Measurements from ENCODE around the gene CPNE7. TPM values are rescaled to one million over a fixed set of nuclear protein-coding genes. Genes with fewer than 3 reads are reported as not detected.

CPNE7 gene
- 6.1 and 34.4 TPM in 2 replicates for total RNA-seq

DNA sequence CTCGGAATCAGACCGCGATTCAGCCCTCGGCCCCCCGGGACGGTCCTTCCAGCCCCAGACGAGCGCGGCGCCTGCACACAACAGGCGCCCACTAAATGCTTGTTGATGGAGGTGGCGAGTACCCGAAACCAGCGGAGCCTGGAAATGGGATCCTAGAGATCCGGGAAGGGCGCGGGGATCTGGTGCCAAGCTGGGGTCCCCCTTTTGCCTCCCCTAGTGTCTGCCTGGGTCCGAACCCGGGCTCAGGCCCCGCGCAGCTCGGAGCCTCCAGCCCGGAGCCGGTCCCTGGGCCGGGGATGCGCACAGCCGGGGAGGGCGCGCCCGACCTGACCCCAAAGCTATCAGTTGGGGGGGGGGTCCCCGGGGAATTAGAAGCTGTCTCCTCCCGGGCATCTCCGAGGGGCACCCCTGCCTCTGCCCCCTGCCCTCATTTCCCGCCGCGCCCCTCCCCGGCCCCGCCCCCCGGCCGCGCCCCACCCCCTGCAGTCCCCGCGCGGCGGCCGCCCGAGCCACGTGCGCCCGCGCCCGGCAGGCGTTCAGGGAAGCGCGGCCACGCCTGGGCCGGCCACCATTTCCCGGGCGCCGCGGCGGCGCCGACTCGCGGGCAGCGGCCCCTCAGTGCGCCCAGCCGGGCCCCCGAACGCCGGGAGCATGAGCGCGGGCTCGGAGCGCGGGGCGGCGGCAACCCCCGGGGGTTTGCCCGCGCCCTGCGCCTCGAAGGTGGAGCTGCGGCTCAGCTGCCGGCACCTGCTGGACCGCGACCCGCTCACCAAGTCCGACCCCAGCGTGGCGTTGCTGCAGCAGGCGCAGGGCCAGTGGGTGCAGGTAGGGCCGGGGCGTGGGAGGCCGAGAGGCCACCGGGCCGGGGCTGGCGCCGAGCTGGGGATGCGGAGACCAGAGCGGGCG, at the start of gene CPNE7:
Gene CPNE7 (plus strand): TSS at position 512 of the 906 bp plus-strand sequence. CDS start 140 bp downstream, at position 652.
- DNase-seq (ENCODE audit: extremely low read depth, low read depth, low spot score) = no peak

DNA sequence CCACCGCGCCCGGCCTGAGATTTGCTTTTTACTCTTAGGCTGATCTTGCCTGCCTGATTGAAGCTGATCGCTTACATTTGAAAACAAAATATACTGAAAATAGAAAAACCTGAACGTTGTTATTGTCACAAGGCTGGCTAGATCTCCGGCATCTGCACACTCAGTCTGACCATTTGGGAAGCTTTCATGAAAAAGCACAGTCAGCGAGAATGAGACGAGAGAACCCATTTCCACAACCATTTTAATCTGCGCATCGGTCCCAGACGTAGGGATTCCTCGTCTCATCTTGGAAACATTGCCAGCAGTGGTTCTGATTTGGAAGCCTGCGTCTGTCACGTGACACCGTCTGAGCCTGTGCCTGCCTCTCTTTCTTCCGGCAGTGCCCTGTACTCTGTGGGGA, 46.5 kb upstream of the CPNE7 start:
- no peak for DNase-seq (ENCODE audit: extremely low read depth, low read depth, low spot score)

DNA sequence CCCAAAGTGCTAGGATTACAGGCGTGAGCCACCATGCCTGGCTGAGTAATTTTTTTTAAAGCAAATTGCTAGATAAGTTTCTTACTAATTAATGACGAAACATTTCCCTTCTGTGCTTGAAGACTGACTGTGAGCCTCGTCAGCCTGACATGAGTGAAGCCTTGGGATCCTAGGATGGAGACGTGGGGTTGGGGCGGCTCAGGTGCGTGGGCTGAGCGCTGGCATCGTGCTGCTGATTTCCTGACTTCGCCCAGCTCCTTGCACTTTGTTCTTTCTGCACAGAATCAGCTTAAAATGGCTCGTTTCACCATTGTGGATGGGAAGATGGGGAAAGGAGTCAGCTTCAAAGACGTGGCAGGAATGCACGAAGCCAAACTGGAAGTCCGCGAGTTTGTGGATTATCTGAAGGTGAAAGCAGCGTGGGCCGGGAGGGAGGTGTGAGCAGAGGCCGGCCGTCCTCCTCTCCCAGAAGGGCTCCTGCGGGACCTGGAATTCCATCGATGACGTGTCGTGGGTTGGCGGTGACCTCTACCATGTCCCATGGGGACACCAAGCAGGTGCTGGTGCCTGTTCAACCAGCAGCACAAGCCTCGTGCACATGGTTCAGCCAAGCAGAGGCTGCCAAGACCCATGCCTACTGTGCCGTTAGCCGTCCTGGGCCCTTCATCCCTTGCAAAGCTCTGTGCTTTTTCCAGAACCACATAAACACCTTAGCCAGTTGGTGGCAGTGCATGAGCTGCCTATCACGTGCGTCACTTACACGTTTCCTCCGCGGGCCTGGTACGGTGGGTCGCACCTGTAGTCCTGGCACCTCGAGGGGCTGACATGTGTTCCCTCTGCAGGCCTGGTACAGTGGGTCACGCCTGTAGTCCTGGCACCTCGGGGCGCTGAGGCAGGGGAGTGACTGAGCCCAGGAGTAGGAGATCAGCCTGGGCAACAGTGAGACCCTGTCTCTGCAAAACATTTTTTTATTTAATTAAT, 44.9 kb upstream of the CPNE7 start:
- no peak for DNase-seq (ENCODE audit: extremely low read depth, low read depth, low spot score)

DNA sequence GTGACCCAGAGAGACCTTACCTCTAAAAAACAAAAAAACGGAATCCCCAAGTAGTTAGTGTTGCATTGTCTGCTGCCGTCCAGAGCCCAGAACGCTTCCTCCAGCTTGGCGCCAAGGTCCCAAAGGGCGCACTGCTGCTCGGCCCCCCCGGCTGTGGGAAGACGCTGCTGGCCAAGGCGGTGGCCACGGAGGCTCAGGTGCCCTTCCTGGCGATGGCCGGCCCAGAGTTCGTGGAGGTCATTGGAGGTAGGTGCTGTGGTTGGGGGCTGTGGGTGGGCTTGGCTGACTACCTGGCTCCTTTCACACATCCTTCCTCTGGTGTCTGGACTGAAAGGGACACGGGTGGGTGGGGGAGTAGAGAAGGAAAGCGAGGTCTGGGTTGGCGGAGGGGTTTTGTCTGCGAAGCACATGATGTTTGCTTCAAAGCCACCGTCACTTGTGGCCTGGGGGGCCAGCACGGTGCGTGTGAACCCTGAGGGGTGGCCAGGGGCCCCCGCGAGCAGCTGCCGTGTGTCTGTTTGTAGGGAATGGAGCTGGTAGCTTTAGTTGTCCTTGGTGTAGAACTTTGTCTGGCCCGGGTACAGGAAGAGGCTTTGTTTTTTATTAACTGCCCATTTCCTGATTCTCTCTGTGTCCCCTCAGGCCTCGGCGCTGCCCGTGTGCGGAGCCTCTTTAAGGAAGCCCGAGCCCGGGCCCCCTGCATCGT, 43.6 kb upstream of the CPNE7 start:
- DNase-seq (ENCODE audit: extremely low read depth, low read depth, low spot score) = no peak

DNA sequence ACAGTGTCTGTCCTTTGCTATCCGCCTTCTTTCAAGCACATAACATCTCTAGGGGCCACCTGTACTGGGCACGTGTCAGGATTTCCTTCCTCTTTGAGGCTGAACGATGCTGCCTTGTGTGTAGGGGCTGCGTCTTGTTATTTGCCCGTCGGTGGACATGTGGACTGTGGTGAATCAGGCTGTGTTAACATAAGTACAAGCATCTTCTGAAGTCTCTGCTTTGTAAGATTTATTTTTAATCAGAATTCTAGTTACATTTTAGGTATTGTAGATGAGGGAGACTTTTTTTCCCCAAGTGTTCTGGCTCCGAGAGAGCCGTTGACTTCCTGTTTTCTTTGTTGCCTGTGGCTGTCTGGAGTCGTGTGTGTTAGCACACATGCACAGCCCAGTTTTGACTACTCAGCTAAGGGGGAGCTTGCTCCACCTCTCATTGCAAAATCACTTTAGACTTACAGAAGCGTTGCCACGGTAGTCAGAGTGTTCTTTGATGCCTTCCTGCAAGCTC, 41.3 kb upstream of the CPNE7 start:
- DNase-seq (ENCODE audit: extremely low read depth, low read depth, low spot score) = no peak

DNA sequence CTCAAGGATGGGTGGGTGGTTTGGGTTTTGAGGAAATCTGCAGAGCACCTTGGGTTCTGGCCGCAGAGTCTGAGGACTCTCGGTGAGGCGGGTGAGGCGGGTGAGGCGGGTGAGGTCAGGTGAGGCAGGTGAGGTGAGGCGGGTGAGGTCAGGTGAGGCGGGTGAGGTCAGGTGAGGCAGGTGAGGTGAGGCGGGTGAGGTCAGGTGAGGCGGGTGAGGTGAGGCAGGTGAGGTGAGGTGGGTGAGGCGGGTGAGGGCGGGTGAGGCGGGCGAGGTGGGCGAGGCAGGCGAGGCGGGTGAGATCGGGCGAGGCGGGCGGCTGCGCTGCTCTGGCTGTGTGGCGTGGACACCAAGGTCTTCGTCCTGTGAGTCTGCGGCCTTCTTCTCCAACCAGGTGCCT, 39.2 kb upstream of the CPNE7 start:
- DNase-seq (ENCODE audit: extremely low read depth, low read depth, low spot score) = no peak

DNA sequence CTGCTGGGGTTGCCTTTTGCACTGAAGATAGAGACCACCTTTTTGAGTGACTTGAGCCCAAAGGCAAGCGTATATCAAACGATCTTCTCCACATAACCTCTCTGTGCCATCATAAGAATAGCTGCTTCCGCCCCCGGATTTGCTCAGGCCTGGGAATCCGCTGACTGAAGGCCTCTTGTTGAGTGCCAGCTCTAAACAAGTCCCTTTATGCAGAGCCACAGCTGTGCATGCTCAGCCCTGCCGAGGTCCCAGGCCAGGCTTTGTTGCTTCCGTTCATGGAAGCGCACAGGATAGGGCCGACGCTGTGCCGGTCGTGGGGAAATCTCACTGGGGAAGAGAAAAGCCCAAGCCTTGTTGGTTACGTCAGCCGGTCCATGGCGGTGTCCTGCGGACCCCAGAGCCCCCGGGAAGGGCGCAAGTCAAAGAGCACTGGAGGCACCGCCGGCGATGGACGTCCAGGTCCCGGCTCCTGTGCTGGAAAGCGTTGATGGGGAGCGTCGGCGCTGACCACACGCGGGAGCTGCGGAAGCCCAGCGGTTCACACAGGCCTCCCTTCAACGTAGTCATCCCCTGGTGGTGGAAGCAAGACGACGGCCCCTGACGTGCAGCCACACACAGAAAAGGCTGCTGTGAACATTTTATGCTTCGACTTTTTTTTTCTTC, 38.5 kb upstream of the CPNE7 start:
- no peak for DNase-seq (ENCODE audit: extremely low read depth, low read depth, low spot score)

DNA sequence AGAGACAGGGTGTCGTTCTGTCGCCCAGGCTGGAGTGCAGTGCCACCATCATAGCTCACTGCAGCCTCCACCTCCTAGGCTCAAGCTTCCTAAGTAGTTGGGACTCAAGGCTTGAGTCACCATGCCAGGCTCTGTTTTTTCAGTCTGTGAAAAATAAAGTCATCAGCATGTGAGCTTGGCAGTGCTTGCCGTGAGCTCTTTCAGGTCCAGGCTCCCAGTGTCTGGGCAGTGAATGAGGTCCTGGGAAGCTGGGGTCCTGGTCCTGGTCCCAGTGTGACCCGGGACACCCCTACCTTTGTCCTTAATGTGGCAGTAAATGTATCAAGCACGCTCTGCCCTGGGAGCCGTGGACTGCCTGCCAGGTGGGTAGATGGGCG, 38.0 kb upstream of the CPNE7 start:
- no peak for DNase-seq (ENCODE audit: extremely low read depth, low read depth, low spot score)

DNA sequence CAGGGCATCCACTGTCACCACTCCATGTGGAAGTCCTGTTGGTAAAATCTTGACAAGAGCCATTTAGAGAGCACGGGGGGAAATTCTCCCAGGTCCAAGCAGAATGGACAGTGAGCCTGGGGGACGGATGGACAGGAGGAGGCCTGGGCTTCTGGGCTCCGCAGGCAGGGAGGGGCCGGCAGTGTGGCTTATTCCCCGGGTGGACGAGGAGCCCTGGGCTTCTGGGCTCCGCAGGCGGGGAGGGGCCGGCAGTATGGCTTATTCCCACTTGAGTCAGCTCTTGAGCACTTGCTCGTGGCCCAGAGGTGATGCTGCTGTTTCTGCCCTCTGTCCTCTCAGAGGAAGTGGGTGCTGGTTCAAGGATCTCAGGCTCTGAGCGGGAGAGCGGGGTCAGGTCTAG, 37.3 kb upstream of the CPNE7 start:
- DNase-seq (ENCODE audit: extremely low read depth, low read depth, low spot score) = no peak

DNA sequence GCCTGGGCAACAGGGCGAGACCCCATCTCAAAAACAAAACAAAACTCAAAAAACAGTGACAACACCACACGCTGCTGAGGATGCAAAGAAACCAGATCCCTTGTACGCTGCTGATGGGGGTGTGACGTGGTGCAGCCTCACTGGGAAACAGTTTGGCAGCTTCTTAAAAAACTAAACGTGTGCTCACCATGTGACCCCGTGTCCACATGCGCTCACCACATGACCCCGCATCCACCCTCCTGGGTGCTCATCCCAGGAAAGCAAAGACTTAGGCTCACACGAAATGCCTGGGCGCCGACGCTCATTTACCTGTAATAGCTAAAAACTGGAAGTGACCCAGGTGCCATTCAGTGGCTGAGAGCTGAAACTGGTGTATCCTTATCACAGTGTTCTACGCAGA, 35.0 kb upstream of the CPNE7 start:
- DNase-seq (ENCODE audit: extremely low read depth, low read depth, low spot score) = no peak

DNA sequence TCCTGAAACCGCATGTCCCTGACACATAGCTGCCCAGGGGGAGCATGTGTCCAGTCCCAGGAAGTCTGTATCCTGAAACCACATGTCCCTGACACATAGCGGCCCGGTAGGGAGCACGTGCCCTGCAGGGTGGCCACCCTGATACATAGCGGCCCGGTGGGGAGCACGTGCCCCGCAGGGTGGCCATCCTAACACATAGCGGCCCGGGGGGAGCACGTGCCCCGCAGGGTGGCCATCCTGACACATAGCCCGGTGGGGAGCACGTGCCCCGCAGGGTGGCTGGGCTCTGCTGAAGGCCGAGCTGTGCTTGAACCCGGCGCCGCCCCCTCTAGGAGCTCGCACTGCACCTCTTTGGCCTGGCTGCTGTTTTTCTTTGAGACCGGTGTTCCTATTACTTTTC, 33.8 kb upstream of the CPNE7 start:
- no peak for DNase-seq (ENCODE audit: extremely low read depth, low read depth, low spot score)

DNA sequence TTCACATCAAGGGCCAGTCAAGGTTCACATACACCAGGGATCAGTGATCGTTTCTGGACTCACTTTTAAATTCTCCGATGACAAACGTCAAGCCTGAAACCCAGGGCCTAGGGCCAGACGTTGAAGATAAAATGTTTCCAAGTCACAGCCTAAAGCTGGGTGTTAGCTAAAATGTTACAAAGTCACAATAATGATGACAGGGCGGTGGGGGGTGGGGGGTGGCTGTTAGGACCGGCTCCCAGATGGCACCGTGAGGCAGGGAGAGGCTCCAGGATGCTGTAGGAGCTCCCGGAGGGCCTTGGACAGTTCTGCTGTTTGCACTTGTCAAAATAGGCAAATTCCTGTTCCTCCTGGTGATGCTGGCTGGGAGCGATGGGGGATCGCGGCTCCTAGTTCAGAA, 31.4 kb upstream of the CPNE7 start:
- DNase-seq (ENCODE audit: extremely low read depth, low read depth, low spot score) = no peak

DNA sequence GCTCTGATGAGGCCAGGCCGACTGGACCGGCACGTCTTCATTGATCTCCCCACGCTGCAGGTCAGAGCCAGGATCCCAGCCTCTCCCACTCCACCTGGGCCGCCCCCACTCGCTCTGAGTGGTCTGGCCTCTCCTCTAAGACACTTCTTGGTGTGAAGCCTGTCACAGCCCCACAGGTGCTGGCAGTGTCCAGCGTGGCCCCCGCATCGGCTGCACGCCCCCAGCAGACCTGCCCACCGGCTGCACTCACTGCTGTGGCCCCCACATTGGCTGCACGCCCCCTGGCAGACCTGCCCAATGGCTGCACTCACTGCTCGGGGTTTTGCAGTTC, 30.9 kb upstream of the CPNE7 start:
- DNase-seq (ENCODE audit: extremely low read depth, low read depth, low spot score) = no peak

DNA sequence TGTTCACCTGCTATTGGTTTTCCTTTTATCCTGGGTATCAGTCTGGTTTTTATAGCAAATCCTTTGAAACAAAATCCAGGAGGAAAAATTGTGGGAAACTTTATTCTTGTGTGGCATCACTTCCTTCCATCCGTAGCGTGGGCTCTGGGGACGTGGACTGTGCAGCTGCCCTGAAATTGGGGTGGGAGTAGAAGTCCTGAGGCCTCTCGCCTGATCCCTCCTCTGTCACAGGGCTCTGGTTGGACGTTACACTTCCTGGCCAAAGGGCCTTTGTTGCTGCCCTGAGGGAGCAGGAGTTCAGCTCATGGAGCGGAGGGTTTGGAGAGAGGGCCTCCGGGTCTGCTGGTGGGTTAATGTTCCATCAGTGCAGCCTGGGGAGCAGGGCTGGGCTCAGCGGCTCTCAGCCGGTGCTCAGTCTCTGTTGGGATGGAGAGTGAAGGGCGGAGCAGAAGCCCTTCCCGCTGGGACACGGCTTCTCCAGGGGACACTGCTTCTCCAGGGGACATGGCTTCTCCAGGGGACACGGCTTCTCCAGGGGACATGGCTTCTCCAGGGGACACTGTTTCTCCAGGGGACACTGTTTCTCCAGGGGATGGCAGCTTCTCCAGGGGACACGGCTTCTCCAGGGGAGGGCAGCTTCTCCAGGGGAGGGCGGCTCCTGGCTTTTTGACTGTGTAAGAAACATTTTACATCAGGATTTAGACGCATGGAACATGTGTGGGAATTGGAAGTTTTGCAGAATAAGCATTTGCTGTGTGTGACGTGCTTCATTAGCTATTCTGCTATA, 30.3 kb upstream of the CPNE7 start:
- no peak for DNase-seq (ENCODE audit: extremely low read depth, low read depth, low spot score)

DNA sequence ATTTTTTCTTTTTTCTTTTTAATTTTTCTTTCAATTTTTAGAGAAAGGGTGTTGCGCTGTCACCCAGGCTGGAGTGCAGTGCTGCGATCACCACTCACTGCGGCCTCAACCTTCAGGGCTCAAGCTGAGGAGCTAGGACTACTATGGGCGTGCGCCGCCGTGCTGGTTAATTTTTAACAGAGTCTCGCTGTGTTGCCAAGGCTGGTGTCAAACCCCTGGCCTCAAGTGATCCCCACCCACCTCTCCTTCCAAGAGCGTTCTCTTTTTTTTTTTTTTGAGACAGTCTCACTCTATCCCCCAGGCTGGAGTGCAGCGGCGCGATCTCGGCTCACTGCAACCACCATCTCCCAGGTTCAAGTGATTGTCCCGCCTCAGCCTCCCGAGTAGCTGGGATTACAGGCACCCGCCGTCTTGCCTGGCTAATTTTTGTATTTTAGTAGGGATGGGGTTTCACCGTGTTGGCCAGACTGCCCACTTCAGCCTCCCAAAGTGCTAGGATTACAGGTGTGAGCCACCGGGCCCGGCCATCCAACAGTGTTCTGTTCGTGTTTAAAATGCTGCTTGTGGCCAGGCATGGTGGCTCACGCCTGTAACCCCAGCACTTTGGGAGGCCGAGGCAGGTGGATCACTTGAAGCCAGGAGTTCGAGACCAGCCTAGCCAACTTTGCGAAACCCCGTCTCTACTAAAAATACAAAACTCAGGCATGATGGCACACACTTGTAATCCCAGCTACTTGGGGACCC, 29.6 kb upstream of the CPNE7 start:
- no peak for DNase-seq (ENCODE audit: extremely low read depth, low read depth, low spot score)

DNA sequence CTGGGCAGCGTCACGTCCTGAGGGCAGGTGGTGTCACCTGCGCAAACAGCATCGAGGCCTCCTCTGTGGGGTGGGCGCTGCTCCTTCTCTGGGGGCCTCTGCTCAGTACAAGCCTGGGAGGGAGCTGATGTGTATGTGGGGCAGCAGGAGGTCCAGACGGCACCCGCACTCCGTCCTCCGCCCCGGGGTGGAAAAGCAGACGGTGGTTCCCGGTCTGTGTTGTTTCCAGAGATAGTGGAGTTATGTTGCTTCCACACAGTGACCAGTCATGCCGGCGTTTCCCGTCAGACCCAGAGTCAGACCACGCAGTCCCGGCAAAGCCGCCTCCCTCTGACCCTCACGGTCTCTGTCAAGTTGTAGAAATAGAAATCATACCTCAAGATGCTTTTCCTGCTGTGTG, 28.8 kb upstream of the CPNE7 start:
- no peak for DNase-seq (ENCODE audit: extremely low read depth, low read depth, low spot score)

DNA sequence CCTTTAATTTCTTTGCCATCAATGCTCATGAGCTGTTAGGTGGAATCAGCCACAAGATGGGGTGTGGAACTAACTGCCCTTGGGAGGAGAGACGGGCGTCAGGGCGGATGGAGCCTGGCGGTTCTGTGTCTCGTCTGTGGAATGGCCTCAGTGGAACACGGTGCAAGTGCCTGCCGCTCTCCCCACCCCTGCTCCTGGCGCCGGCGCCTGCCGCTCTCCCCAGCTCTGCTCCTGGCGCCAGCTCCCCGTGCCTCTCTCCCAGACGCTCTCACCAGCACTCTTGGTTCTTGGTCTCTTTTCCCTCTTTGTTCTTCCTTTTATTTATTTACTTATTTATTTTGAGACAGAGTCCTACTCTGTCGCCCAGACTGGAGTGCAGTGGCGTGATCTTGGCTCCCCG, 28.3 kb upstream of the CPNE7 start:
- no peak for DNase-seq (ENCODE audit: extremely low read depth, low read depth, low spot score)

DNA sequence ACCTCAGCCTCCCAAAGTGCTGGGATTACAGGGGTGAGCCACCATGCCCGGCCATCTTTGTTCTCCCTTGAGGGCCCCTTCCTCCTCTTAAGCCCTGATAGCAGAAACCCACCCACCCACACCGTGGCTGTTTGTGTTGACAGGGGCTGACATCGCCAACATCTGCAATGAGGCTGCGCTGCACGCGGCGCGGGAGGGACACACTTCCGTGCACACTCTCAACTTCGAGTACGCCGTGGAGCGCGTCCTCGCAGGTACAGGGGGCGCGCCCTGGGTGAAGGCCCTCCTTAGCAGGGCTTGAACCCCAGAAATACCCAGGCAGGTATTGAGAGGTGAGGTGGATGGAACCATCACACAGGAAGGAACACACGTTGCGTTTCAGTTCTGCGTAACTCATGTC, 27.7 kb upstream of the CPNE7 start:
- no peak for DNase-seq (ENCODE audit: extremely low read depth, low read depth, low spot score)

Data from glomerular endothelial cell (primary cell).